ENCODE data around the gene ECHDC1.

DNA sequence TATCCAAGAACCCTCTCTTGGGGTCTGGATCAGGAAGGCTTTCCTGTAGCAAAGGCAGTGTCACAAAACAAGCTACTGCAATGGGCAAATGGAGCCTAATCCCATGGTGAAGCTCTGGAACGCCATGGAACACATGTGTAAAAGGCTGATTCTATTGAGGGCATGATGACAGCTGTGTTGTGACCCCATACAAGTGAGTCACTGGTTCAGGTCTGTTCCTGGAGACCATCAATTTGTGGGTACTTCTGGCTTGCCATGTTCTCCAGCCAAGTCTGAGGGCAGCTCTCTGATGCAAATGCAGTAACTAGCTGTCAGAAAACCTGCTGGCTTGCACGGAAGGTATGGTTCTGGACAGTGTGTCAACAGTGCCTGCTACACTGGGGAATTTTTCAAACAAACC lies 33.3 kb upstream of the ECHDC1 start:
- TF ChIP-seq, protein P1, sequence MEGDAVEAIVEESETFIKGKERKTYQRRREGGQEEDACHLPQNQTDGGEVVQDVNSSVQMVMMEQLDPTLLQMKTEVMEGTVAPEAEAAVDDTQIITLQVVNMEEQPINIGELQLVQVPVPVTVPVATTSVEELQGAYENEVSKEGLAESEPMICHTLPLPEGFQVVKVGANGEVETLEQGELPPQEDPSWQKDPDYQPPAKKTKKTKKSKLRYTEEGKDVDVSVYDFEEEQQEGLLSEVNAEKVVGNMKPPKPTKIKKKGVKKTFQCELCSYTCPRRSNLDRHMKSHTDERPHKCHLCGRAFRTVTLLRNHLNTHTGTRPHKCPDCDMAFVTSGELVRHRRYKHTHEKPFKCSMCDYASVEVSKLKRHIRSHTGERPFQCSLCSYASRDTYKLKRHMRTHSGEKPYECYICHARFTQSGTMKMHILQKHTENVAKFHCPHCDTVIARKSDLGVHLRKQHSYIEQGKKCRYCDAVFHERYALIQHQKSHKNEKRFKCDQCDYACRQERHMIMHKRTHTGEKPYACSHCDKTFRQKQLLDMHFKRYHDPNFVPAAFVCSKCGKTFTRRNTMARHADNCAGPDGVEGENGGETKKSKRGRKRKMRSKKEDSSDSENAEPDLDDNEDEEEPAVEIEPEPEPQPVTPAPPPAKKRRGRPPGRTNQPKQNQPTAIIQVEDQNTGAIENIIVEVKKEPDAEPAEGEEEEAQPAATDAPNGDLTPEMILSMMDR (IDR thresholded peaks at IDR 0.05) = no peak
- no peak for TF ChIP-seq POLR2A (IDR thresholded peaks at IDR 0.05)
- no peak for TF ChIP-seq POLR2AphosphoS5 (IDR thresholded peaks at IDR 0.05)
